ENCODE results near the gene PCDH11X.
"Not testable (repeated sequence)": the region's sequence is repeated elsewhere in the genome, so short reads cannot be mapped to it uniquely, and the experiment has no call there.

Gene PCDH11X, protein sequence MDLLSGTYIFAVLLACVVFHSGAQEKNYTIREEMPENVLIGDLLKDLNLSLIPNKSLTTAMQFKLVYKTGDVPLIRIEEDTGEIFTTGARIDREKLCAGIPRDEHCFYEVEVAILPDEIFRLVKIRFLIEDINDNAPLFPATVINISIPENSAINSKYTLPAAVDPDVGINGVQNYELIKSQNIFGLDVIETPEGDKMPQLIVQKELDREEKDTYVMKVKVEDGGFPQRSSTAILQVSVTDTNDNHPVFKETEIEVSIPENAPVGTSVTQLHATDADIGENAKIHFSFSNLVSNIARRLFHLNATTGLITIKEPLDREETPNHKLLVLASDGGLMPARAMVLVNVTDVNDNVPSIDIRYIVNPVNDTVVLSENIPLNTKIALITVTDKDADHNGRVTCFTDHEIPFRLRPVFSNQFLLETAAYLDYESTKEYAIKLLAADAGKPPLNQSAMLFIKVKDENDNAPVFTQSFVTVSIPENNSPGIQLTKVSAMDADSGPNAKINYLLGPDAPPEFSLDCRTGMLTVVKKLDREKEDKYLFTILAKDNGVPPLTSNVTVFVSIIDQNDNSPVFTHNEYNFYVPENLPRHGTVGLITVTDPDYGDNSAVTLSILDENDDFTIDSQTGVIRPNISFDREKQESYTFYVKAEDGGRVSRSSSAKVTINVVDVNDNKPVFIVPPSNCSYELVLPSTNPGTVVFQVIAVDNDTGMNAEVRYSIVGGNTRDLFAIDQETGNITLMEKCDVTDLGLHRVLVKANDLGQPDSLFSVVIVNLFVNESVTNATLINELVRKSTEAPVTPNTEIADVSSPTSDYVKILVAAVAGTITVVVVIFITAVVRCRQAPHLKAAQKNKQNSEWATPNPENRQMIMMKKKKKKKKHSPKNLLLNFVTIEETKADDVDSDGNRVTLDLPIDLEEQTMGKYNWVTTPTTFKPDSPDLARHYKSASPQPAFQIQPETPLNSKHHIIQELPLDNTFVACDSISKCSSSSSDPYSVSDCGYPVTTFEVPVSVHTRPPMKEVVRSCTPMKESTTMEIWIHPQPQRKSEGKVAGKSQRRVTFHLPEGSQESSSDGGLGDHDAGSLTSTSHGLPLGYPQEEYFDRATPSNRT (N-terminal part only)

DNA sequence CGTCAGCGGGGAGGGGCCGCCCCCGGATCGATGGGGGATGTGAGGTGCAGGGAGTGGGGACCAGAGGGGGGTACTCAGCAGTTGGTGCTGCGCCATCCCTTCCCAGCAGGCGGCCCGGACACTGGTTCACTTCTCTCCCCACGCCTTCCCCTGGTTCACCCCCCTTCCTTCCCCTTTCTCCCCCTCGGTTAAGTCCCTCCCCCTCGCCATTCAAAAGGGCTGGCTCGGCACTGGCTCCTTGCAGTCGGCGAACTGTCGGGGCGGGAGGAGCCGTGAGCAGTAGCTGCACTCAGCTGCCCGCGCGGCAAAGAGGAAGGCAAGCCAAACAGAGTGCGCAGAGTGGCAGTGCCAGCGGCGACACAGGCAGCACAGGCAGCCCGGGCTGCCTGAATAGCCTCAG, at the start of gene PCDH11X:
PCDH11X (plus strand) TSS at position 241 of the 400 bp plus-strand sequence. CDS start 56,130 bp downstream, outside the sequence.
- H3K4me3 ChIP-seq (replicated peaks; ENCODE audit: low read depth, low read length); DNase-seq (ENCODE audit: low read depth): not testable (repeated sequence)

DNA sequence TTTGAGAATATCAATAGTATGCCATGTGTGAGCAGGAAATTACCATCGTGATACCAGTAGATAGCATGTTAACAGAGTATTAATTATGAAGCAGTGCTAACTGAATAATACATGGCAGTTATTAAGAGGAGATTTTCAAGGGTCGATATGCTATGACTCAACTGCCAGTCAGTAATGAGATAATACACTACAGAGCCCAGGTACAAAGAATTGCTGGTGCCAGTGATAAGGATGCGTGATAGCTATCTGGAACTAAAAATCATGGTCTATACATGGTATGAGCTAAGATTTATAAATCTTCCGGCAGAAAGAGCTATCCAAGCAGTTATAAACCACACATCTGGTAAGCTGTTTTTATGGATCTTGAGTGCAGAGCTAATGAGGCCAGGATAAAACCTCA, 31.7 kb upstream of the PCDH11X start:
- not testable (repeated sequence) for DNase-seq (ENCODE audit: low read depth); H3K4me3 ChIP-seq (replicated peaks; ENCODE audit: low read depth, low read length)

DNA sequence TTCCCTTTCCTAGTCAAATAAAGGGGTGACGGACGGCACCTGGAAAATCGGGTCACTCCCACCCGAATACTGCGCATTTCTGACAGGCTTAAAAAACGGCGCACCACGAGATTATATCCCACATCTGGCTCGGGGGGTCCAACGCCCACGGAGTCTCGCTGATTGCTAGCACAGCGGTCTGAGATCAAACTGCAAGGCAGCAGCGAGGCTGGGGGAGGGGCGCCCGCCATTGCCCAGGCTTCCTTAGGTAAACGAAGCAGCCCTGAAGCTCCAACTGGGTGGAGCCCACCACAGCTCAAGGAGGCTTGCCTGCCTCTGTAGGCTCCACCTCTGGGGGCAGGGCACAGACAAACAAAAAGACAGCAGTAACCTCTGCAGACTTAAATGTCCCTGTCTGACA, 26.2 kb upstream of the PCDH11X start:
- not testable (repeated sequence) for DNase-seq (ENCODE audit: low read depth); H3K4me3 ChIP-seq (replicated peaks; ENCODE audit: low read depth, low read length)

DNA sequence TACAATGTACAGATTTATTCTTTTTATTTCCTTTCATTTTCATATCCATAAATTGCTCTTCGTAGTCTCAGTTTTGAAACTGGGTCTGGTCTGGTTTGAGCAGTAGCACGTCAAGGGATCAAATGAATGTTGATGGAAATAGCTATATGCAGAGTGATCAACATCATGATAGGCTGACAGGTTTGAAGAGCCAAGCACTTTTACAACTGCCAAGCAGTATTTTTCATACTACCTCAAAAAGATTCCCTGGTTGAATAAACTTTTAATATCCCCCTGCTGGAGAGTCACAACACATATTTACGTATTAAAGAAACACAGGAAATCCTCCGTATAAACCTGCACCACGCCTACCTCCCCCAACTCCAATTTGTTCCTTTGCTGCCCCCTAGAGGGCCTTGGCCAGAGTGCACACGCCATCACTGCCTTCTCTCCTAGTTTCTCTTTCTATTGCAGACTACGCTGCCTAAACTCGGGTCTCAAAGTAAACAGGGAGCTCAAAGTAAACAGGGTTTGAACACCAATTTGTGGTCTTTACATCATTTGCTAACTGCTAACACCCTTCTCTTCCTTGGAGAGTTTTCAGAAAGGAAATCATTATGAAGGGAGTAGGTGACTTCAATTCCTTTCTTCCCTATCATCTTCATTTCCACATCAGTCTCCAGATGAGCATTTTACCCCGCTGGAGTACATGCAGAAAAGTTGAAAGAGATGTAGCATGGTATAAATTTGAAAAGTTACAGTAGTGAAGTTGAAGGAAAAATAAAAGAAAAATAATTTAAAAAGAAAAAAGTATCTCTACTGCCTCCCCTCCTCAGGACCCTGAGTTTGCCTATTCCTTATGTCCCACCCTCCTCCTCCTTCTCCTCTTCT, 8.3 kb upstream of the PCDH11X start:
- not testable (repeated sequence) for DNase-seq (ENCODE audit: low read depth); H3K4me3 ChIP-seq (replicated peaks; ENCODE audit: low read depth, low read length)

DNA sequence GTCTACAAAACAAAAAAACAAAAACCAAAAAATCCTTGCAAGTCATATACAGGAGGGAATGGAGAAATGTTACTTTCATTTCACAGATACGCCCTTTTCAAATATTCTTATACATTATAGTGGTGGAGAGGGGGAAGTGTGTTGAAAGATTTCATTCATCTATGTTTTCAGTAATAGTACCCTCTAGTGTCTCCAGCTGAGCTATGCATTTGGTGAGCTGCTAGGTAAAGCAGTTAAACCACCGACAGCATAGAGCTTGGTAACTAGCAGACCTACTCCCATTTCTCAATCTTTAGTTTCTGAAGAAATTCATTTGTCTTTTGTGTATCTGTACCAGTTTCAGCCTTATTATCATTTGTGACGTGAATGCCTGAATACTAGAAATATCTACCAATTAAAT, 5.2 kb upstream of the PCDH11X start:
- DNase-seq (ENCODE audit: low read depth); H3K4me3 ChIP-seq (replicated peaks; ENCODE audit: low read depth, low read length): not testable (repeated sequence)

DNA sequence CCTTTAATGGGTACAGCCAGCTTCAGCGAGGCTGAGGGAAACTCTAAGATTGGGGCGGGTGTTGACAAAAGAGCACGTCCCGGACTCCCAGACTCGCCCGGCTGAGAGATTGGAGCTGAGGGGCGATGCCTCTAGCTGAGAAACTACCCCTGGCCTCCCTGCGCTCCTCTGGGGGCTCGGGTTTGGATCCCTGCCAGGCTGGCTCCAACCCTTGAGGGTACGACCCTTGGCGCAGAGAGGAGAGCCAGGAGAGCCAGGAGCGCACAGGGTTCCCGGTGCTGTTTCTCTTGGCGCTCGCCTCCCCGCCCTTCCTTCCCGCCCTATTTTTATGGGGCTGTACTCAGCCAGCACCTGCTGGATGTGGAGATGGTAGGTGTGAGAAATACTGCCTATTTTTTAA, 833 bp downstream of the PCDH11X start:
- DNase-seq (ENCODE audit: low read depth); H3K4me3 ChIP-seq (replicated peaks; ENCODE audit: low read depth, low read length): not testable (repeated sequence)

DNA sequence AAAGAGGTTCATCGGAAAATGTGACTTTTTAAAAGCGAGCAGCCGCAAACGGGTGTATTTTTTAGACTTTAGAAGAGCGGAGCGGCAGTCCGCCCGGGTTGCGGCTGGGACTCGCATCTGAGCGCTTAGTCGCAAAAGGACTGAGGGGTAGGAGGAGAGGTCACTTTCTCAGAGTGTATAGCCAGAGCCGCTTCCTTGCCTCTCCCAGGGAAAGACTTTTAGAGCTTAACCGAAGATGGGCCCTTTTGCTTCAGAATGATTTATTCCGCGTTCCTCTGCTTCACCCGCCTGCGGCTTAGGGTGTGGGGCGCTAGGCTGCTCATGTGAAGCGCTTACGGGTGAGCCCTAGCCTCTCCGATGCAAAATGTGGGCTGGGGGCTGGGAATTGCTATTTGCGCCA, 1.5 kb downstream of the PCDH11X start:
- not testable (repeated sequence) for H3K4me3 ChIP-seq (replicated peaks; ENCODE audit: low read depth, low read length); DNase-seq (ENCODE audit: low read depth)

DNA sequence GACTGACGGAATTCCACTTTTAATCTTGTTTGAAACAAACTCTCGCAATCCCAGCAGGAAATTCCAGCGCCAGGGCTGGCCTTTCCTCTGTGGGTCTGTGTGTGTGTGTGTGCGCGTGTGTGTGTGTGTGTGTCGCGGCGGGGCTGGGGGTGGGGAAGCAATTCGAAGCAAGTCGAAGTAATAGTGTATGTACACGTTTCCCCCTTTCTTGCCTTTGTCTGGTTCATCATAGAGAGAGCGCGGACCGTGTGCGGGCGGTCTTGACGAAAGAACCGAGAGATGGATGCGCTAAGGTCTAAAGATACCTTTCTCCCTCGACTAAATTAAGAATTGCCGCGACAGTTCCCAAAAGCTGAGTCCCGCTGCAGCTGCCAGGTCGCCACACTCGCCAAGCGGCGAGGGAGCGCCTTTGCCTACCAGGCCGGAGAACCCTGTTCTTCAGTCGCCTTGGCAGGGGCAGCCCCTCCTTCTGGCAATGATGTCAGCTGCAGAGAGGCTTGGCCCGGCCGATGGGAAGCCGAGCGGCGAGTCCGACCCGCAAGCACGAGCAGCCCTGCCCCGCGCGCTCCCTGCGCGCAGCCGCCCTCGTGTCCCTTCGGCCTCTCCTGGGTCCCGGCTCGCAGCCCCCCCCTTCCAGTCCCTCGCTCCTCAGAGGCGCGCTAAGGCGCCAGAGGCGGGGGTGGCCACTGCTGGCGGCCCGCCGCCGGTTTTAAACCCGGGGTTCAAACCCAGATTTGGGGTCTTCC, 2.6 kb downstream of the PCDH11X start:
- DNase-seq (ENCODE audit: low read depth); H3K4me3 ChIP-seq (replicated peaks; ENCODE audit: low read depth, low read length): not testable (repeated sequence)

DNA sequence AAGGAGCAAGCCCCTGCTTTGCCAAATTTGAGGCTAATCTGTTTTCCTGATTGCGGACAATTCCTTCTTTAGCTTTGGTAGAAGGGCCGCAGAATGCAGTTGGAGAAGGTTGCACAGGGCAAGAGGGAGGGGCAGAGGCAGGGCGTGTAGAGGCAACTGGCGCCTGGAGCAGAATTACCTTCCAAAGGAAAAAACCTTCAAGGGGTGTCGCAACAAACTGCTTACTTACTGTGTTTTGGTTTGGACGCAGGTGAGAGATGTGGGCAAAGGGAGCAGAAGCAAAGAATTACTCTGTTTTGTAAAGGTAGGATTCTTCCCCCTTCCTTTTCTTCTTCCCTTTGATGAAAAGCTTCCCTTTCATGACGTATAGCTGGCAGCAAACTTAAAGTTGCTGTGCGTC, 3.6 kb downstream of the PCDH11X start:
- not testable (repeated sequence) for H3K4me3 ChIP-seq (replicated peaks; ENCODE audit: low read depth, low read length); DNase-seq (ENCODE audit: low read depth)

DNA sequence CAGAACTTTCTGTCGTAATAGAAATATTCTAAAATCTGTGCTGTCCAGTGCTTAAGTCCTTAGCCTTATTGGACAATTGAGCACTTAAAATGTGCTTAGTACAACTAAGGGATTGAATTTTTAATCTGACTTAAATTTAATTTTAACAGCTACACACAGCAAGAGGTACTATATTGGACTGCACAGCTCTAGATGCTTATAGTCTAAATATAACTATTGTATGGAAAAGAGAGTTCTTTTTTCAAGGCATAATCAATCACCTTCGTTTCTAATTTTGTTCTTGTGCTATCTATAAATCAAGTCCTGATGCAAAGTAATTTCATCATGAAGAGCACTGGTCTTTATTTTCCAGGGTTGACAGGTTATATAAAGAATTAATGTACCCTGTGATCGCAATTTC, 38.4 kb downstream of the PCDH11X start:
- DNase-seq (ENCODE audit: low read depth); H3K4me3 ChIP-seq (replicated peaks; ENCODE audit: low read depth, low read length): not testable (repeated sequence)

DNA sequence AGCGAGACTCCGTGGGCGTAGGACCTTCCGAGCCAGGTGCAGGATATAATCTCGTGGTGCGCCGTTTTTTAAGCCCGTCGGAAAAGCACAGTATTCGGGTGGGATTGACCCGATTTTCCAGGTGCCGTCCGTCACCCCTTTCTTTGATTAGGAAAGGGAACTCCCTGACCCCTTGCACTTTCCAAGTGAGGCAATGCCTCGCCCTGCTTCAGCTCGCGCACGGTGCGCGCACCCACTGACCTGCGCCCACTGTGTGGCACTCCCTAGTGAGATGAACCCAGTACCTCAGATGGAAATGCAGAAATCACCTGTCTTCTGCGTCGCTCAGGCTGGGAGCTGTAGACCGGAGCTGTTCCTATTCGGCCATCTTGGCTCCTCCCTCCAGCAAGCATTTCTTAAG, 46.1 kb downstream of the PCDH11X start:
- not testable (repeated sequence) for DNase-seq (ENCODE audit: low read depth); H3K4me3 ChIP-seq (replicated peaks; ENCODE audit: low read depth, low read length)
